KMS-11 (cell line): Measurements from ENCODE around the gene FAM168A.

Source experiments
- H2AFZ ChIP-seq: fragments of 200-600 bp; sonication (generic); 2 replicates; pipeline ENCODE4 v1.6.1; 2016; ENCODE audit warnings: antibody characterized with exemption, mixed run types, low read depth
- H3K27ac ChIP-seq: fragments of 200-600 bp; sonication (generic); 2 replicates; pipeline ENCODE4 v1.6.1; 2016; ENCODE audit warnings: mild to moderate bottlenecking, mixed run types
- H3K27me3 ChIP-seq: fragments of 200-600 bp; sonication (generic); 2 replicates; pipeline ENCODE4 v1.6.1; 2017; ENCODE audit warnings: mild to moderate bottlenecking, low read depth, mixed run types, moderate library complexity; ENCODE audit not compliant: insufficient read depth
- H3K36me3 ChIP-seq: fragments of 200-600 bp; sonication (generic); 2 replicates; pipeline ENCODE4 v1.6.1; 2017; ENCODE audit warnings: mild to moderate bottlenecking, mixed run types; ENCODE audit not compliant: insufficient read depth
- H3K4me1 ChIP-seq: fragments of 200-600 bp; sonication (generic); 2 replicates; pipeline ENCODE4 v1.6.1; 2016; ENCODE audit warnings: mild to moderate bottlenecking, low read depth, mixed run types; ENCODE audit not compliant: poor library complexity, severe bottlenecking
- H3K4me2 ChIP-seq: fragments of 200-600 bp; sonication (generic); 2 replicates; pipeline ENCODE4 v1.7.0; 2016; ENCODE audit warnings: mild to moderate bottlenecking, mixed run types
- H3K4me3 ChIP-seq: fragments of 200-600 bp; sonication (generic); IDR thresholded peaks from 2 replicates; pipeline ENCODE4 v1.6.1; 2017; ENCODE audit warnings: low read depth, low read length, mixed read lengths; ENCODE audit not compliant: insufficient read depth
- H3K79me2 ChIP-seq: fragments of 200-600 bp; sonication (generic); 2 replicates; pipeline ENCODE4 v1.6.1; 2016; ENCODE audit warnings: low read depth, mixed run types; ENCODE audit not compliant: insufficient read depth
- H3K9ac ChIP-seq: fragments of 200-600 bp; sonication (generic); 2 replicates; pipeline ENCODE4 v1.6.1; 2016; ENCODE audit warnings: mild to moderate bottlenecking, mixed run types
- H4K20me1 ChIP-seq: fragments of 200-600 bp; sonication (generic); 2 replicates; pipeline ENCODE4 v1.6.1; 2016; ENCODE audit warnings: mild to moderate bottlenecking, mixed run types; ENCODE audit not compliant: insufficient read depth
- TF ChIP-seq, protein P1 (sequence below): fragments of 200-600 bp; sonication (generic); conservative IDR thresholded peaks from 2 replicates; pipeline ENCODE4 v1.6.1; 2017; ENCODE audit warnings: low read depth, mild to moderate bottlenecking, antibody characterized with exemption, low read length, moderate library complexity, mixed read lengths

FAM168A gene

DNA sequence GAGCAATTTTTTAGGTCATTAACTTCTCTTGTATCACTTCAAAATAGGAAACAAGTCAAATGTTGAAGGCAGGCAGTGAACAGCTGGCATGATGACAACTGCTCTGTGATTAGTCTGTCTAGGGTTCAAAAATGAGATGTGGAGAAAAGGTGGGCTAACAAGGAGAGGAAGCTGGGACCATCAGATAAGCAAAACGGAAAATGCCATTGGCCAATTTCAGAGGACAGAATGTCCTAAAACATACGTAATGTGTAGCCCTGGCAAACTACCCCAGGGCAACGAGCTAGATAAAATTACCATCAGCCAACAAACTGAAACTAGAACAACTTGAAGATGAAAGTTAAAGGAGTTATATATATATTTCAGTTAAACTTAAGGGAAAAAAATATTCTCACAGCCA lies 128.5 kb downstream of the FAM168A start:
- H3K4me3 ChIP-seq = no peak overlapping the region
- H3K4me1 ChIP-seq = no peaks in the 10 kb centered on the region
- H3K79me2 ChIP-seq = no peaks in the 10 kb centered on the region
- H3K36me3 ChIP-seq = no peaks in the 10 kb centered on the region
- TF ChIP-seq, protein P1, sequence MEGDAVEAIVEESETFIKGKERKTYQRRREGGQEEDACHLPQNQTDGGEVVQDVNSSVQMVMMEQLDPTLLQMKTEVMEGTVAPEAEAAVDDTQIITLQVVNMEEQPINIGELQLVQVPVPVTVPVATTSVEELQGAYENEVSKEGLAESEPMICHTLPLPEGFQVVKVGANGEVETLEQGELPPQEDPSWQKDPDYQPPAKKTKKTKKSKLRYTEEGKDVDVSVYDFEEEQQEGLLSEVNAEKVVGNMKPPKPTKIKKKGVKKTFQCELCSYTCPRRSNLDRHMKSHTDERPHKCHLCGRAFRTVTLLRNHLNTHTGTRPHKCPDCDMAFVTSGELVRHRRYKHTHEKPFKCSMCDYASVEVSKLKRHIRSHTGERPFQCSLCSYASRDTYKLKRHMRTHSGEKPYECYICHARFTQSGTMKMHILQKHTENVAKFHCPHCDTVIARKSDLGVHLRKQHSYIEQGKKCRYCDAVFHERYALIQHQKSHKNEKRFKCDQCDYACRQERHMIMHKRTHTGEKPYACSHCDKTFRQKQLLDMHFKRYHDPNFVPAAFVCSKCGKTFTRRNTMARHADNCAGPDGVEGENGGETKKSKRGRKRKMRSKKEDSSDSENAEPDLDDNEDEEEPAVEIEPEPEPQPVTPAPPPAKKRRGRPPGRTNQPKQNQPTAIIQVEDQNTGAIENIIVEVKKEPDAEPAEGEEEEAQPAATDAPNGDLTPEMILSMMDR = no peak
- H3K27ac ChIP-seq = no peak overlapping the region
- no peak overlapping the region for H3K4me2 ChIP-seq
- H3K9ac ChIP-seq = no peak overlapping the region
- no peaks in the 10 kb centered on the region for H4K20me1 ChIP-seq
- no peaks in the 10 kb centered on the region for H3K27me3 ChIP-seq
- no peak overlapping the region for H2AFZ ChIP-seq

- H3K36me3 ChIP-seq = no peaks in the 10 kb centered on the region
- no peaks in the 10 kb centered on the region for H3K27me3 ChIP-seq
- H2AFZ ChIP-seq = no peak overlapping the region
- no peak overlapping the region for H3K4me3 ChIP-seq
- TF ChIP-seq, protein P1 = no peak
- no peak overlapping the region for H3K4me2 ChIP-seq
- H3K27ac ChIP-seq = no peak overlapping the region
- H3K79me2 ChIP-seq = no peaks in the 10 kb centered on the region
- no peak overlapping the region for H3K9ac ChIP-seq
- H4K20me1 ChIP-seq = no peaks in the 10 kb centered on the region
- no peaks in the 10 kb centered on the region for H3K4me1 ChIP-seq
Observed at GRCh38 chr11:73468590-73469161, 129.2 kb downstream of the FAM168A start.

- H4K20me1 ChIP-seq = no peaks in the 10 kb centered on the region
- H3K36me3 ChIP-seq = no peaks in the 10 kb centered on the region
- H2AFZ ChIP-seq = no peak overlapping the region
- no peak overlapping the region for H3K9ac ChIP-seq
- H3K27me3 ChIP-seq = no peaks in the 10 kb centered on the region
- H3K4me1 ChIP-seq = peaks cover 2% of the 10 kb centered on the region
- no peak overlapping the region for H3K4me3 ChIP-seq
- TF ChIP-seq, protein P1 = no peak
- H3K79me2 ChIP-seq = no peaks in the 10 kb centered on the region
- no peak overlapping the region for H3K27ac ChIP-seq
- H3K4me2 ChIP-seq = no peak overlapping the region
Observed at GRCh38 chr11:73467505-73467904, 130.4 kb downstream of the FAM168A start.

- no peak overlapping the region for H3K9ac ChIP-seq
- H3K36me3 ChIP-seq = no peaks in the 10 kb centered on the region
- no peak overlapping the region for H3K27ac ChIP-seq
- no peaks in the 10 kb centered on the region for H4K20me1 ChIP-seq
- H2AFZ ChIP-seq = no peak overlapping the region
- H3K4me2 ChIP-seq = no peak overlapping the region
- H3K79me2 ChIP-seq = no peaks in the 10 kb centered on the region
- no peaks in the 10 kb centered on the region for H3K27me3 ChIP-seq
- H3K4me1 ChIP-seq = peaks cover 11% of the 10 kb centered on the region
- H3K4me3 ChIP-seq = no peak overlapping the region
- TF ChIP-seq, protein P1 = no peak
Observed at GRCh38 chr11:73466643-73467042, 131.3 kb downstream of the FAM168A start.
